MM.1S (cell line): ENCODE results near the gene GSG1L.

ENCODE experiments used
- CTCF ChIP-seq: fragments of 300-600 bp; sonication (generic); IDR thresholded peaks from 2 replicates; pipeline ENCODE4 v1.5.1; 2016; ENCODE audit warnings: antibody characterized with exemption, low read length, mixed read lengths
- EZH2phosphoT487 ChIP-seq: fragments of 300-600 bp; sonication (generic); IDR thresholded peaks from 2 replicates; pipeline ENCODE4 v1.6.1; 2018; ENCODE audit warnings: antibody characterized with exemption, low read length

GRCh38 chr16:27746076-27746855 lies 317.2 kb downstream of the GSG1L start:
- TF ChIP-seq CTCF (no peak), EZH2phosphoT487 (no peak)
